MCF 10A (cell line): ENCODE measurements around the gene OTOF. TPM values are rescaled to one million over a fixed set of nuclear protein-coding genes. Genes with fewer than 3 reads are reported as not detected.

ENCODE experiments used
- BruUV-seq: library from RNA; stranded (reverse); fragments of 400-500 nt; replicated peaks from 2 replicates; lab custom pipeline; 2021; lab: Mats Ljungman, UMichigan
- CTCF ChIA-PET: fragments of 300-600 bp; sonication (Branson Sonifier 250); formaldehyde crosslinking; extraction: SDS; loops from one replicate; lab custom pipeline; 2021; ENCODE audit warnings: antibody characterized with exemption, inconsistent platforms; lab: Yijun Ruan, JAX
- POLR2A ChIA-PET: fragments of 300-600, 350-650 bp; sonication (Branson Sonifier 250); formaldehyde crosslinking; extraction: SDS; loops from one replicate; lab custom pipeline; 2020; ENCODE audit warnings: antibody characterized with exemption, inconsistent platforms; lab: Yijun Ruan, JAX
- DNase-seq: peaks from one replicate; pipeline ENCODE4 v3.0.0-alpha.2; 2018; ENCODE audit not compliant: unreplicated experiment
- H3K27ac Mint-ChIP-seq: one replicate; pipeline ENCODE4 v1.8.0; 2022; ENCODE audit warnings: mild to moderate bottlenecking, low read depth, mixed read lengths; ENCODE audit not compliant: unreplicated experiment
- H3K27me3 Mint-ChIP-seq: one replicate; pipeline ENCODE4 v1.8.0; 2022; ENCODE audit warnings: mixed read lengths; ENCODE audit not compliant: insufficient read depth, unreplicated experiment
- H3K36me3 Mint-ChIP-seq: one replicate; pipeline ENCODE4 v1.8.0; 2022; ENCODE audit warnings: mild to moderate bottlenecking, moderate library complexity, mixed read lengths; ENCODE audit not compliant: insufficient read depth, unreplicated experiment
- H3K4me1 Mint-ChIP-seq: one replicate; pipeline ENCODE4 v1.8.0; 2022; ENCODE audit warnings: mixed read lengths; ENCODE audit not compliant: insufficient read depth, unreplicated experiment
- H3K4me3 Mint-ChIP-seq: one replicate; pipeline ENCODE4 v1.8.0; 2022; ENCODE audit warnings: mild to moderate bottlenecking, moderate library complexity, mixed read lengths; ENCODE audit not compliant: unreplicated experiment
- H3K9me3 Mint-ChIP-seq: one replicate; pipeline ENCODE4 v1.8.0; 2022; ENCODE audit warnings: mixed read lengths; ENCODE audit not compliant: unreplicated experiment
- intact Hi-C: fragments of 100-400 bp; cut with micrococcal nuclease; formaldehyde crosslinking; loops from 2 replicates; pipeline ENCODE4 v1.14.1; 2022
- total RNA-seq: library from RNA; stranded (reverse); gene quantifications from 2 replicates; pipeline ENCODE4 v1.2.3, GENCODE V29; 2022
- TF ChIP-seq, protein P1 (sequence below): fragments of 200-600 bp; IDR thresholded peaks from one replicate; pipeline ENCODE4 v1.8.0; 2022; ENCODE audit warnings: antibody characterized with exemption, mild to moderate bottlenecking; ENCODE audit not compliant: unreplicated experiment

The OTOF gene
- total RNA-seq, 1 experiment from 2014 or later = not detected

DNA sequence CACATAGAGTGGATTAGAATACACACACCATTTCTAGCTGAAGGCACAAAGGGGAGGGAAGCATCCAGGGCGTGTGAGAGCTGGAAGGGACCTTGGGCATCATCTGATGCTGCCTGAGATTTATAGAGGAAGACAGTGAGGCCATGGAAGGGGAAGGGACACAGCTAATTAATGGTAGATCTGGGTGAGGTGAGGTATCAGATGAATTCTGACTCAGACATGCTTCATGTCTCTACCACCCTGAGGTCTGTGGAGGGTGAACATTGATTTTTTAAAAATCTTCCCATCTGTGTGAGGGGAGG, 42.2 kb upstream of the OTOF start:
- DNase-seq = no peak
- no peaks in the 10 kb centered on the region for H3K9me3 Mint-ChIP-seq
- no peaks in the 10 kb centered on the region for H3K36me3 Mint-ChIP-seq
- no peak overlapping the region for H3K4me3 Mint-ChIP-seq
- no peaks in the 10 kb centered on the region for H3K4me1 Mint-ChIP-seq
- peaks cover 47% of the 10 kb centered on the region for H3K27me3 Mint-ChIP-seq
- ChIA-PET POLR2A (no interaction called here), CTCF (interaction anchor here (0.7 to 1.5 kb wide), 5 partner anchors 11 to 1511 kb away, joined by 3 to 7 read pairs (median 4); no protein-coding TSS in a partner anchor)
- H3K27ac Mint-ChIP-seq = no peak overlapping the region
- intact Hi-C loops = no loop called here
- TF ChIP-seq, protein P1, sequence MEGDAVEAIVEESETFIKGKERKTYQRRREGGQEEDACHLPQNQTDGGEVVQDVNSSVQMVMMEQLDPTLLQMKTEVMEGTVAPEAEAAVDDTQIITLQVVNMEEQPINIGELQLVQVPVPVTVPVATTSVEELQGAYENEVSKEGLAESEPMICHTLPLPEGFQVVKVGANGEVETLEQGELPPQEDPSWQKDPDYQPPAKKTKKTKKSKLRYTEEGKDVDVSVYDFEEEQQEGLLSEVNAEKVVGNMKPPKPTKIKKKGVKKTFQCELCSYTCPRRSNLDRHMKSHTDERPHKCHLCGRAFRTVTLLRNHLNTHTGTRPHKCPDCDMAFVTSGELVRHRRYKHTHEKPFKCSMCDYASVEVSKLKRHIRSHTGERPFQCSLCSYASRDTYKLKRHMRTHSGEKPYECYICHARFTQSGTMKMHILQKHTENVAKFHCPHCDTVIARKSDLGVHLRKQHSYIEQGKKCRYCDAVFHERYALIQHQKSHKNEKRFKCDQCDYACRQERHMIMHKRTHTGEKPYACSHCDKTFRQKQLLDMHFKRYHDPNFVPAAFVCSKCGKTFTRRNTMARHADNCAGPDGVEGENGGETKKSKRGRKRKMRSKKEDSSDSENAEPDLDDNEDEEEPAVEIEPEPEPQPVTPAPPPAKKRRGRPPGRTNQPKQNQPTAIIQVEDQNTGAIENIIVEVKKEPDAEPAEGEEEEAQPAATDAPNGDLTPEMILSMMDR = no peak
- BruUV-seq = no TSS peak

DNA sequence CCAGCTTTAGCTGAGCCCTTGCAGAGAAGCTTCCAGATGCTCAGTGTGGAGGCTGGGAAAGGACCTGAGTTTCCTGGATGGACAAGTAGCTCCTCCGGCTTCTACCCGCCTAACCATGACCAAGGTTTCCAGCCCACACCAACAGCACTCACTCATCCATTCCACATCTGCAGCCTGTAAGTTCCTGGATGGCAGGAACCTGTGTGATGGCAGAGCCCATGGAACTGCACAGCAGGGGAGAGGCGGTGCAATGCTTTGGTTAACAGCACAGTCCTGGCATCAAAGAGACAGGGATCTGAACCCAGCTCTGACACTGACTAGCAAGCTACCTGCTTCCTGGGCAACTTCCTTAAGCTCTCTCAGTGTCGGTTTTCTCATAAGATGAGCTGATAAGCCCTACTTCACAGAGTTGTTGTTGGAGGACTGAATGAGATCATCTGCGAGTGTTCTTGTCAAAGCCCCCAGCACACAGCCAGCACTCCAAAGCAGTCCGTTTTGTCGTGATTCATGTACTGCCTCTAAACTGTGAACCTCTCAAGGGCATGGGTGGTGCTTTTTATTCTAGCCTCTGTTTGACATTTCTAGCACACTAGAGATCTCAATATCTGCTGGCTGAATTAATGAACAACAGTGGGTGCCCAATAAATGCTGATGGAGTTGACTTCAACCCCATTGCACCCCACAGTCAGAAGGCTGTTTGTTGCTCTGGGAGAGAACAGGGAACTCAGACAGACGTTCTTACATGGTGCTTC, 41.6 kb upstream of the OTOF start:
- TF ChIP-seq, protein P1 = no peak
- DNase-seq = no peak
- CTCF ChIA-PET = interaction anchor here (0.6 to 1.5 kb wide), 5 partner anchors 11 to 250 kb away, joined by 3 to 7 read pairs (median 3); no protein-coding TSS in a partner anchor
- no peaks in the 10 kb centered on the region for H3K9me3 Mint-ChIP-seq
- no peaks in the 10 kb centered on the region for H3K36me3 Mint-ChIP-seq
- intact Hi-C loops = no loop called here
- H3K27me3 Mint-ChIP-seq = peaks cover 47% of the 10 kb centered on the region
- POLR2A ChIA-PET = no interaction called here
- H3K4me3 Mint-ChIP-seq = no peak overlapping the region
- H3K27ac Mint-ChIP-seq = no peak overlapping the region
- BruUV-seq = no TSS peak
- H3K4me1 Mint-ChIP-seq = no peaks in the 10 kb centered on the region

DNA sequence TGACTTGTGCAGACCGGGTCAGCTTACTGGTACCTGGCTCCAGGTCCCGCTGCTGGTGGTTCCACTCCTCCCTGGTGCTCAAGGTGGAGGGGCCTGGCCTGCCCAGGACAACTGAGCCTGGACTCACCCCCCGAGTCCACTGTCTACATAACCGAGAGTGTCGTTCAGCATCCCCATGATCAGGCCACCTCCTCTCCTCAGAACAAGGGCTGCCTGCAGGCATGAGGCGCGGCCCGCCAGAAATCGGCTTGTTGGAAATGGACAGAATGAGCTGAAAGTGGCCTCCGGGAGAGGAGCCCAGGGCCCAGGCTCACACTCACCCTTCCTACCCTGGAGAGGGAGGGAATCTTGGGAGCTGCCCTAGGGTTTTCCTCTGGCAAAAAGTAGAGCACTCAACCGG, 38.9 kb upstream of the OTOF start:
- ChIA-PET CTCF (interaction anchor here (0.6 to 1.7 kb wide), 2 partner anchors 35 to 62 kb away, joined by 4 to 6 read pairs; no protein-coding TSS in a partner anchor), POLR2A (no interaction called here)
- Mint-ChIP-seq H3K36me3 (no peaks in the 10 kb centered on the region), H3K27me3 (peaks cover 63% of the 10 kb centered on the region), H3K4me3 (no peak overlapping the region), H3K27ac (no peak overlapping the region), H3K4me1 (no peaks in the 10 kb centered on the region), H3K9me3 (no peaks in the 10 kb centered on the region)
- BruUV-seq = no TSS peak
- DNase-seq = no peak
- TF ChIP-seq, protein P1 = no peak
- intact Hi-C loops = no loop called here

DNA sequence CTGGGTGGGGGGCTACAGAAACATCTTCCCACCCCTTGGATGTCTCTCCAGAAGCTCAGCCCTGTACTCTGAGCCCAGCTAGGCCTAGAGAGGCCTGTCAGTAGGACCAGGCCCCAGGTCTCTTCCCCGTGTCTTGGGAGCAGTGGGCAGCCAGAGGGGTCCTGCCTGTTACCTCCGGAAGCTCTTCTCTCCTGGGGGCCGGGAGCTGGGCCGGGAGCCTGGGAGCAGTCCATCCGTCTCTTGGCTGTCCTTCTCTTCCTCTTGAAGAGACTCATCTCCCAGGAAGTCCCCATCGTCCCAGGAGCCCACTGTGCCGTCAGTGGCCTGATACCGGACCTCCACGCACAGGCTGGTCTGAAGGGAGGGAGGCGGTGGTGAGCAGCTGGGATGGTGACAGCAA, 38.3 kb upstream of the OTOF start:
- POLR2A ChIA-PET = no interaction called here
- intact Hi-C loops = no loop called here
- Mint-ChIP-seq H3K4me1 (no peaks in the 10 kb centered on the region), H3K4me3 (no peak overlapping the region), H3K36me3 (no peaks in the 10 kb centered on the region), H3K27ac (no peak overlapping the region), H3K27me3 (peaks cover 63% of the 10 kb centered on the region), H3K9me3 (no peaks in the 10 kb centered on the region)
- no TSS peak for BruUV-seq
- TF ChIP-seq, protein P1 = no peak
- CTCF ChIA-PET = interaction anchor here (0.6 to 1.7 kb wide), 2 partner anchors 36 to 62 kb away, joined by 4 to 6 read pairs; no protein-coding TSS in a partner anchor
- DNase-seq = no peak
